Fibroblast of skin of scalp (primary cell): ENCODE measurements around the gene DLL1. TPM values are rescaled to one million over a fixed set of nuclear protein-coding genes. Genes with fewer than 3 reads are reported as not detected.
"Not testable (repeated sequence)": the region's sequence is repeated elsewhere in the genome, so short reads cannot be mapped to it uniquely, and the experiment has no call there.

Source experiments
- DNase-seq: peaks from one replicate; pipeline ENCODE4 v3.0.0-alpha.2; 2013
- polyA plus RNA-seq, 2 experiments: library from polyadenylated mRNA; unstranded; fragments of 120-200 nt; gene quantifications; one replicate each; pipeline ENCODE4 v1.2.1, GENCODE V29; 2013; ENCODE audit not compliant: insufficient read length in 2 of 2

The DLL1 gene, protein sequence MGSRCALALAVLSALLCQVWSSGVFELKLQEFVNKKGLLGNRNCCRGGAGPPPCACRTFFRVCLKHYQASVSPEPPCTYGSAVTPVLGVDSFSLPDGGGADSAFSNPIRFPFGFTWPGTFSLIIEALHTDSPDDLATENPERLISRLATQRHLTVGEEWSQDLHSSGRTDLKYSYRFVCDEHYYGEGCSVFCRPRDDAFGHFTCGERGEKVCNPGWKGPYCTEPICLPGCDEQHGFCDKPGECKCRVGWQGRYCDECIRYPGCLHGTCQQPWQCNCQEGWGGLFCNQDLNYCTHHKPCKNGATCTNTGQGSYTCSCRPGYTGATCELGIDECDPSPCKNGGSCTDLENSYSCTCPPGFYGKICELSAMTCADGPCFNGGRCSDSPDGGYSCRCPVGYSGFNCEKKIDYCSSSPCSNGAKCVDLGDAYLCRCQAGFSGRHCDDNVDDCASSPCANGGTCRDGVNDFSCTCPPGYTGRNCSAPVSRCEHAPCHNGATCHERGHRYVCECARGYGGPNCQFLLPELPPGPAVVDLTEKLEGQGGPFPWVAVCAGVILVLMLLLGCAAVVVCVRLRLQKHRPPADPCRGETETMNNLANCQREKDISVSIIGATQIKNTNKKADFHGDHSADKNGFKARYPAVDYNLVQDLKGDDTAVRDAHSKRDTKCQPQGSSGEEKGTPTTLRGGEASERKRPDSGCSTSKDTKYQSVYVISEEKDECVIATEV
- 0.24 TPM for polyA plus RNA-seq (2013, experiment 1 of 2; ENCODE audit: insufficient read length)
- polyA plus RNA-seq (2013, experiment 2 of 2; ENCODE audit: insufficient read length): 0.94 TPM

DNA sequence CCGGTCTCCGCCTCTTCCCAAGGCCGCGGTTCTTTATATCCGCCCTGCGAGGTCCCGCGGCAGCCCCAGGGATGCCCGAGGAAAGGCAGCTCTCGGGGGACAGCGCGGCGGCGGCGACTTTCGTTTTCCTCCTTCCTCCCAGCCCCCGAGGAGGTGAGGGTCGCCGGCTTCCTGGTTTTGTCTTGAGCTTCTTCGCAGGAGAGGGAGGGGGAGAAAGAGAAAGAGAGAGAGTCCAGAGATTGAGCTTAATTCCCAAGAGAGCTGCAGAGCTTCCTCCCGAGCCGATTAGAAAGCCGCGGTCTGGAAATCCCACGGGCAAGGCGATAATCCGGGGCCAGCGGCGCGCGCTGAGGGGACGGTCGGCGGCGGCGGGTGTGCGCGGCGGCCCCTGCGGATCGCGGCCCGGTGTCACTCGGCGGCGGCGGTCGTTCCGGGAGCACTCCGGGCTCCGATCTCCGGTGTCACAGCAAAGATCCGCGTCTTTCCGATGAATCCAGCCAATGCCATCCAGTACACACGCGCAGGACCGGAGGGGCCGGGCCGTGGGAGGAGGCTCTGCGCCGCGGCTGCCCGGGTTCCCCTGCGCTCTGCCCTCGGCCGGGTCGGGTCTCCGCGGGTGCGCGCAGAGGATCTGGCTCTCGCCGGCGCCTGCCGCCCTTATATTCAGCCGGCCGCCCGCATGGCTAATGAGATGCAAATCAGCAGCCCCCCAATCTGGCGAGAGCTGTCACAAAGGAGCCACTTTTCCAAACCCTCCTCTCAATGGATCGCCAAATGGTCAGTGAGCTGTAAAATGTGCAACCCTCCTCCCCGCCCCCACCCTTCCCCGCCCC lies at the start of gene DLL1:
Gene DLL1 (minus strand): TSS at position 783 of the 833 bp plus-strand sequence. CDS start 939 bp downstream, outside the sequence.
- peak; percentile 38 for DNase-seq

- not testable (repeated sequence) for DNase-seq
Observed at GRCh38 chr6:170335199-170335598, 44.3 kb upstream of the DLL1 start.

DNA sequence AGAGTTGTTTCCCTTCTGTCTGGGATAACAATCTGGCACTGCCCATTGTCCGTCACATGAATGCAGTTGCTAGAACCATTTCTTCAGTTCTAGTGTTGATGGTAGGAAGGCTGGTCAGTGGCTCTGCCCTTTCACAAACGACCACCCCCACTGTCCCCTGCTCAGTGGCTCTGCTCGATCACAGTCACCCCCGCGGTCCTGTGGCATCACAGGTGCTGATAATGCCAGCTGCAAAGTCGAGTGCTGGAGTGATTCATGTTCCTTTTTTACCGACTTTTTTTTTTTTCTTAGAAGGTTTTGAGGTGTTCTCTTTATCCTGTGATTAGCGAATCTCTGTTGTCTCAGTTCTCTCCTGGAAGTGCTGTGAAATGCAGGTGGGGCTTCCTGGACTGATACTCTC lies 38.4 kb upstream of the DLL1 start:
- no peak for DNase-seq

GRCh38 chr6:170317718-170318117 lies 26.8 kb upstream of the DLL1 start:
- DNase-seq: no peak

DNA sequence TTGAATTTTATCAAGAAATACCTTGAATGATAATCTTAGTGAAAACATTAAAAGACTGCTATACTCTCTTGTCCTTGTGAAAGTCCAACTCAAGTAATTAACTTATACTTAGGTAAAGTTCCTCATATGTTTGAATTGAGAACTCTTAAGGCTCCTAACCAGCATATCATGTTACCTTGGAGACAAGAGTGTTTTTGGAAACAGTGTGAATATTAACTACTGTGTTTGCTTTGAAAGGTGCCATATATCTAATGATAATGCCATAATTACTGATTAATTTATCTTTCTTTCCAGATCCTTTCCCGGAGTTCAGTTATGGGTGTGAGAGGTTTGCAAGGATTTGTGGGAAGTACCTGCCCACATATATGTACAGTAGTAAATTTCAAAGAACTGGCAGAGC lies 26.2 kb upstream of the DLL1 start:
- no peak for DNase-seq

GRCh38 chr6:170316071-170316470 lies 25.2 kb upstream of the DLL1 start:
- DNase-seq: no peak

- no peak for DNase-seq
Observed at GRCh38 chr6:170314983-170315382, 24.1 kb upstream of the DLL1 start.

GRCh38 chr6:170313716-170314295 lies 22.9 kb upstream of the DLL1 start:
- no peak for DNase-seq

- no peak for DNase-seq
Observed at GRCh38 chr6:170312876-170313275, 22.0 kb upstream of the DLL1 start.

GRCh38 chr6:170311696-170312095 lies 20.8 kb upstream of the DLL1 start:
- DNase-seq: no peak

DNA sequence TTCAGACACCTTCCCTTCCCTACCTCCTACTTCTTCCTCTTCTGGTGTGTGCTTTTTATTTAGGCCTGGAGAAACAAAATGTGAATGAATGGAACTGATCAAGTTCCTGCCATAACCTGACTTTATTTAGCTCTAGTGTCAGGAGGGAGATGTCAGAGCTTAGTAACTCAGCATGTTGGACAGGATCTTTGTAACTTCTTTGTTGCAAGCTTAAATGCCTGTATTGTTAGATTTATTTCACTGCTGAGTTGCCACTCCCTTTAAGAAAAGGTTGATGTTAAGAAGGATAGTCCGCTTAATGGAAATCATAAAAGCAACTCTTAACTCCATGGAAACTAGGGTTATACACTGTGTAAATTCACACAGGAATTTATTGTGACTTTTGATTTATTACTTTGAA lies 17.9 kb upstream of the DLL1 start:
- DNase-seq: no peak

DNA sequence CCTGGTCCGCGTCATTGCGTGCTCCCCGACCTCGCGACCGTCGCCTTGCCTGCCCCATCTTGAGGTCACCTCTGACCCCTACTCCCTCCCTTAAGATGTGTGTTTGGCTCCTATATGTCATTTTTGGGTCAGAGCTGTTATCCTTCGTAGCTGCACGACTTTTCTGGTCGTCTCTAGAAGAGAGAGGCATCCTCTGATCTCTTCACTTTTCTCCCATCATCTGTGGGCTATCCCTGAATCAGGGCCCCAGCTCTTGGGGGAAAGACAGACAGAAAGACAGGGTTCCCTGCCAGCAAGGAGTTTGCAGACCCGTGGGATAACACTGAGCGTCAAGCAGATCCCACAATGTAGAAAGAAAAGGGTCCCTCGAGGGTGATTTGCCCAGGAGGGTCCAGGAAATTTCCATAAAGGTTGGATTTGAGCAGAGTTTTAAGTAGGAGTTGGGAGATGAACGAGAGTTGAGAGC lies 16.2 kb upstream of the DLL1 start:
- DNase-seq: no peak

GRCh38 chr6:170306324-170307079 lies 15.6 kb upstream of the DLL1 start, which contains the start of gene FAM120B:
Gene FAM120B, plus strand, starts transcription at chr6:170306758. Its CDS starts 10,633 bp downstream, at chr6:170317391.
- peak; percentile 96 for DNase-seq

DNA sequence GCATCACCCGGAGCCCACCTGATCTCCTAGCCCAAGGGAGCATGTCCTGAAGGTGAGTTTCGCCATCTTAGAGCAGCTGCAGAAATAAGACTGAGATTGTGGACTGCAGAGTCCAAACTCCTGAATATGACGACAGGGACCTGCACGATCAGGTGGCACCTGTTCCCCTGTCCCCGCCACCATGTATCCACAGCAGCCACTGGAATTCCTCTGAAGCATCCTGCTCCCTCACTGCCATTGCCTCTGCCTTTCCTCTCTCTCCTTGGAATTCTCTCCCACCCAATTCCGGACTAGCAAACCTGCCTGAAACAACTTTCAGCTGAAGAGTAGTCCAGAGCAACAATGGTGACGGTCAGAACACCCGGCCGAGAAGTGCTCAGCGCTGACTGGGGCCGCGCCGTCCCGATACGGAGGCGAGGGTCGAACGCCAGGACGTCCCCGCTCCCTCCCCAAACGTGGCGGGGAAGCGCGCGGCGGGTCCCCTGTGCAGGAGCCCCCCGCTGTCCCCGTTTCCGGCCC lies 15.0 kb upstream of the DLL1 start:
- no peak for DNase-seq

GRCh38 chr6:170301184-170301583 lies 10.3 kb upstream of the DLL1 start:
- no peak for DNase-seq

GRCh38 chr6:170298688-170299087 lies 7.8 kb upstream of the DLL1 start:
- DNase-seq: no peak

- DNase-seq: no peak
Observed at GRCh38 chr6:170297576-170298330, 6.9 kb upstream of the DLL1 start.

DNA sequence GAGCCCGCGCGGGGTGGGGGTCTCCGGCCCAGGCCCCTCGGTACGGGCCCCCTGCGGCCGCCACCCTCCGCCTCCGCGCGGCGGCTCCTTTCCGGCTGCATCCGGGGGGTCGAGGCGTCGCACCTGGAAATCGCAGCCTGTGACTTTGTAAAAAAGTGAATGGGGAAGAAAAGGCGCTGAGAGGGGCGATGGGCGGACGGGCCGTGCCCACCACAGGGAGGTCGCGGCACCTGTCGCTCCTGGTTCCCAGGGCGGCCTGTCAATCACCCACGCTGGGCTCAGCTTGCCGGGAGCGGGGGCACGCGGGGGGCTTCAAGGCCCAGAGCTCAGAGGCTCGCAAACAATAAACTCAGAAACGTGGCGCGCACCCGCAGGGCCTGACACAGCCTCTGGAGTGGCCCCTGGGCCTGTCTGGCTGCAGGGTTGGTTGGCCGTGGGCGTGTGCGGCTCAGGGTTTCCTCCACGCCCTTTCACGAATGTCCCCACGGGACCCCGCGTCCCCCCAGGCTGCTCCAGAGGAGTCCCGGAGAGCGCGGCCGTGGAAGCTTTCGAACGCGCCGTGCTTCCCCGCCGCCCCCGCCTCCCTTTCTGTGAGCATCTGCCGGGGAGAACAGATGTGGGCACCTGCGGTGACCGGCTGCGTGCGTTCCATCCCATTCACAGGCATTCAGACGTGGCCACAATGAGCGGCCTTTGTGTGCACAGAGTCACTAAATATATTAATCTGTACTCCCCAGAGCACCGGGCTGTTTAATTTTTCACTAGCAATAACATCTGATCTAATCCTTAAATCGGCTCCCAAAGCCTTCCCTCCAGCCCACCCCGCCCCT lies 6.1 kb upstream of the DLL1 start:
- DNase-seq: no peak

DNA sequence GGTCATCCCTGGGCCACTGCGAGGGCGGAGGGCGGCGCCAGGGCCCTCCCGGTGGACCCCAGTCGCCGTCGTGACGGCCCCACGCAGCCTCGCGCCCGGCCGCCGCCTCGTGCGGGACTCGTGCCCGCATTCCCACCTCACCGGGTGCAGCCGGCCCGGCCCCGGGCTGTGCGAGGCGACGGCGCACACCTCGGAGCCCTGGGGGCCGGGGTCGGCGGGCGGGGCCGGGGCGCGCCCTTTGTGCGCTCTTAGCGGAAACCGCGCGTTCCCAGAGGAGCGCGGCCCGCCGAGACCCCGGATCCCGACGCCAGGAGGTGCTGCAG lies 5.5 kb upstream of the DLL1 start:
- no peak for DNase-seq
